COLO668 (cell line): ENCODE measurements around the gene RBBP4.

Experiments used
- DNase-seq: peaks from one replicate; lab custom pipeline; 2025; ENCODE audit not compliant: unreplicated experiment; lab: John Stamatoyannopoulos, UW

Gene RBBP4

GRCh38 chr1:32718527-32718926 is 67.5 kb downstream of the RBBP4 start:
- DNase-seq, result no peak

GRCh38 chr1:32719681-32720275 is 68.8 kb downstream of the RBBP4 start:
- no peak for DNase-seq

GRCh38 chr1:32724678-32725614 is 73.9 kb downstream of the RBBP4 start:
- DNase-seq, result peak; percentile 56

- no peak for DNase-seq
Measured at GRCh38 chr1:32725615-32725982, 74.6 kb downstream of the RBBP4 start.

- DNase-seq, result no peak
Measured at GRCh38 chr1:32727876-32728275, 76.9 kb downstream of the RBBP4 start.

GRCh38 chr1:32728413-32729077 is 77.5 kb downstream of the RBBP4 start:
- DNase-seq, result no peak

- DNase-seq, result no peak
Measured at GRCh38 chr1:32729254-32730046, 78.4 kb downstream of the RBBP4 start.

GRCh38 chr1:32733582-32734321 is 82.7 kb downstream of the RBBP4 start:
- peak; percentile 71 for DNase-seq
